NT2/D1 (cell line): ENCODE data around the gene PHPT1.

ENCODE experiments used
- SUZ12 ChIP-seq: IDR thresholded peaks from 2 replicates; pipeline ENCODE4 v1.6.1; 2011; ENCODE audit not compliant: insufficient read length, insufficient read depth; ENCODE audit errors: extremely low read depth
- ZNF274 ChIP-seq: IDR thresholded peaks from 2 replicates; pipeline ENCODE4 v1.6.1; 2011; ENCODE audit warnings: mild to moderate bottlenecking, low read depth, low read length

DNA sequence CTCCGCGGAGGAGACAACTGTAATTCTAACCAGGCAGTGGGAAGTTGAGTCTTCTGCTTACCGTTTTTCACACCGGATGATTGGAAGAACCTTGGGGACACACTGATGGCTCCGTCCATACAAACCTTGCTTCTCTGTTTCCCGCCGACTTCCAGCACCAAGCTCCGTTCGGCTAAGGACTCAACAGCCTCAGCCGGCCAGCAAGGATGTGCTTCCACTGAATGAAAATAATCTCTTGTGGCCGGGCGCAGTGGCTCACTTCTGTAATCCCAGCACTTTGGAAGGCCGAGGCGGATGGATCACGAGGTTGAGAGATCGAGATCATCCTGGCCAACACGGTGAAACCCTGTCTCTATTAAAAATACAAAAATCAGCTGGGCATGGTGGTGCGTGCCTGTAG, 18.7 kb downstream of the PHPT1 start:
- TF ChIP-seq ZNF274 (no peak), SUZ12 (no peak)
